Panc1 (cell line): ENCODE results near the gene TGM5.
"Not testable (repeated sequence)": the region's sequence is repeated elsewhere in the genome, so short reads cannot be mapped to it uniquely, and the experiment has no call there.

Experiments
- POLR2AphosphoS5 ChIP-seq: IDR thresholded peaks from 2 replicates; pipeline ENCODE4 v1.6.1; 2012; ENCODE audit warnings: mild to moderate bottlenecking, low read depth, low read length, moderate library complexity
- TF ChIP-seq, protein P1 (sequence below): fragments of 450-650 bp; IDR thresholded peaks from 2 replicates; pipeline ENCODE4 v1.5.1; 2017; ENCODE audit warnings: mild to moderate bottlenecking
- TF ChIP-seq, protein P2 (sequence below), 2 experiments: IDR thresholded peaks; 2 replicates each; pipeline ENCODE4 v1.6.1; 2011 to 2012; ENCODE audit warnings: low read depth in 2 of 2, control low read depth in 1 of 2, low read length in 1 of 2, mild to moderate bottlenecking in 1 of 2, moderate library complexity in 1 of 2; ENCODE audit not compliant: insufficient read depth in 1 of 2

DNA sequence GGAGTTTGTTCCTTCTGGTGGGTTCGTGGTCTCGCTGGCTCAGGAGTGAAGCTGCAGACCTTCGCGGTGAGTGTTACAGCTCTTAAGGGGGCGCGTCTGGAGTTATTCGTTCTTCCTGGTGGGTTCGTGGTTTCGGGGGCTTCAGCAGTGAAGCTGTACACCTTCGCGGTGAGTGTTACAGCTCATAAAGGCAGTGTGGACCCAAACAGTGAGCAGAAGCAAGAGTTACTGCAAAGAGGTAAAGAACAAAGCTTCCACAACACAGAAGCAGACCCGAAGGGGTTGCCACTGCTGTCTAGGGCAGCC, 40.8 kb downstream of the TGM5 start:
- TF ChIP-seq, protein P1, sequence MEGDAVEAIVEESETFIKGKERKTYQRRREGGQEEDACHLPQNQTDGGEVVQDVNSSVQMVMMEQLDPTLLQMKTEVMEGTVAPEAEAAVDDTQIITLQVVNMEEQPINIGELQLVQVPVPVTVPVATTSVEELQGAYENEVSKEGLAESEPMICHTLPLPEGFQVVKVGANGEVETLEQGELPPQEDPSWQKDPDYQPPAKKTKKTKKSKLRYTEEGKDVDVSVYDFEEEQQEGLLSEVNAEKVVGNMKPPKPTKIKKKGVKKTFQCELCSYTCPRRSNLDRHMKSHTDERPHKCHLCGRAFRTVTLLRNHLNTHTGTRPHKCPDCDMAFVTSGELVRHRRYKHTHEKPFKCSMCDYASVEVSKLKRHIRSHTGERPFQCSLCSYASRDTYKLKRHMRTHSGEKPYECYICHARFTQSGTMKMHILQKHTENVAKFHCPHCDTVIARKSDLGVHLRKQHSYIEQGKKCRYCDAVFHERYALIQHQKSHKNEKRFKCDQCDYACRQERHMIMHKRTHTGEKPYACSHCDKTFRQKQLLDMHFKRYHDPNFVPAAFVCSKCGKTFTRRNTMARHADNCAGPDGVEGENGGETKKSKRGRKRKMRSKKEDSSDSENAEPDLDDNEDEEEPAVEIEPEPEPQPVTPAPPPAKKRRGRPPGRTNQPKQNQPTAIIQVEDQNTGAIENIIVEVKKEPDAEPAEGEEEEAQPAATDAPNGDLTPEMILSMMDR: not testable (repeated sequence)
- TF ChIP-seq, protein P2, sequence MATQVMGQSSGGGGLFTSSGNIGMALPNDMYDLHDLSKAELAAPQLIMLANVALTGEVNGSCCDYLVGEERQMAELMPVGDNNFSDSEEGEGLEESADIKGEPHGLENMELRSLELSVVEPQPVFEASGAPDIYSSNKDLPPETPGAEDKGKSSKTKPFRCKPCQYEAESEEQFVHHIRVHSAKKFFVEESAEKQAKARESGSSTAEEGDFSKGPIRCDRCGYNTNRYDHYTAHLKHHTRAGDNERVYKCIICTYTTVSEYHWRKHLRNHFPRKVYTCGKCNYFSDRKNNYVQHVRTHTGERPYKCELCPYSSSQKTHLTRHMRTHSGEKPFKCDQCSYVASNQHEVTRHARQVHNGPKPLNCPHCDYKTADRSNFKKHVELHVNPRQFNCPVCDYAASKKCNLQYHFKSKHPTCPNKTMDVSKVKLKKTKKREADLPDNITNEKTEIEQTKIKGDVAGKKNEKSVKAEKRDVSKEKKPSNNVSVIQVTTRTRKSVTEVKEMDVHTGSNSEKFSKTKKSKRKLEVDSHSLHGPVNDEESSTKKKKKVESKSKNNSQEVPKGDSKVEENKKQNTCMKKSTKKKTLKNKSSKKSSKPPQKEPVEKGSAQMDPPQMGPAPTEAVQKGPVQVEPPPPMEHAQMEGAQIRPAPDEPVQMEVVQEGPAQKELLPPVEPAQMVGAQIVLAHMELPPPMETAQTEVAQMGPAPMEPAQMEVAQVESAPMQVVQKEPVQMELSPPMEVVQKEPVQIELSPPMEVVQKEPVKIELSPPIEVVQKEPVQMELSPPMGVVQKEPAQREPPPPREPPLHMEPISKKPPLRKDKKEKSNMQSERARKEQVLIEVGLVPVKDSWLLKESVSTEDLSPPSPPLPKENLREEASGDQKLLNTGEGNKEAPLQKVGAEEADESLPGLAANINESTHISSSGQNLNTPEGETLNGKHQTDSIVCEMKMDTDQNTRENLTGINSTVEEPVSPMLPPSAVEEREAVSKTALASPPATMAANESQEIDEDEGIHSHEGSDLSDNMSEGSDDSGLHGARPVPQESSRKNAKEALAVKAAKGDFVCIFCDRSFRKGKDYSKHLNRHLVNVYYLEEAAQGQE (IDR thresholded peaks at IDR 0.05; ENCODE audit: insufficient read depth in 1 of 2, low read depth in 2 of 2, low read length in 1 of 2): not testable (repeated sequence)
- not testable (repeated sequence) for TF ChIP-seq POLR2AphosphoS5
